ENCODE measurements around the gene GFOD1. TPM values are rescaled to one million over a fixed set of nuclear protein-coding genes. Genes with fewer than 3 reads are reported as not detected.
A peak's percentile ranks its signal among the peaks of the same experiment; 100 is the strongest.

Gene GFOD1
- total and polyA plus RNA-seq, 7 experiments from 2014 or later, result 0.24 to 10.8 (median 1.4) TPM; not detected in 1

DNA sequence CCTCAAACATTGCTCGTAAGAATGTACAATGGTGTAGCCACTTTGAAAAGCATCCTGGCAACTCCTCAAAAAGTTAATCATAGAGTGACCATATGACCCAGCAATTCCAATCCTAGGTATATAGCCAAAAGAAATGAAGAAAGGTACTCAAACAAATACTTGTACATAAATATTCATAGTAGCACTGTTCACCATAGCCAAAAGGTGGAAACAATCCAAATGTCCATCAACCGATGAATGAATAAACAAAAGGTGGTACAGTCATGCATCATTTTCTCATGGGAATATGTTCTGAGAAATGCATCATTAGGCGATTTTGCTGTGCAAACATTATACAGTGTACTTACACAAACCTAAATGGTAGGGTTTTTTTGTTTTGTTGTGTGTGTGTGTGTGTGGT lies 84.7 kb downstream of the GFOD1 start:
- no peak overlapping the region for H3K4me3 ChIP-seq (ENCODE audit: low read length)
- no peak overlapping the region for H3K4me3 Mint-ChIP-seq
- DNase-seq (no peak), ATAC-seq (no peak)
- intact Hi-C loops (cut with micrococcal nuclease), result no loop called here
- H3K27ac ChIP-seq (ENCODE audit: low read depth, low read length), result no peak overlapping the region
- CTCF ChIA-PET, result no interaction called here
- peaks cover 0 to 2% (median 0%) of the 10 kb centered on the region in 11 donors for H3K9me3 Mint-ChIP-seq
- H3K36me3 ChIP-seq (ENCODE audit: control insufficient read depth in 2 of 3, insufficient read depth in 3 of 3, low read length in 3 of 3), result no peaks in the 10 kb centered on the region
- H3K4me1 ChIP-seq (ENCODE audit: control insufficient read depth in 2 of 2, insufficient read depth in 2 of 2, low read length in 2 of 2), result no peaks in the 10 kb centered on the region
- H3K27me3 Mint-ChIP-seq, result no peaks in the 10 kb centered on the region
- H3K36me3 Mint-ChIP-seq, result no peaks in the 10 kb centered on the region
- no peaks in the 10 kb centered on the region for H3K9me3 ChIP-seq (ENCODE audit: control insufficient read depth in 2 of 3, low read length in 3 of 3)
- H3K27me3 ChIP-seq (ENCODE audit: control insufficient read depth in 2 of 2, insufficient read depth in 2 of 2, low read length in 2 of 2), result no peaks in the 10 kb centered on the region
- POLR2A ChIA-PET, result no interaction called here
- H3K4me1 Mint-ChIP-seq, result peaks cover 0 to 16% (median 0%) of the 10 kb centered on the region in 7 donors
- H3K27ac Mint-ChIP-seq, result no peak overlapping the region

DNA sequence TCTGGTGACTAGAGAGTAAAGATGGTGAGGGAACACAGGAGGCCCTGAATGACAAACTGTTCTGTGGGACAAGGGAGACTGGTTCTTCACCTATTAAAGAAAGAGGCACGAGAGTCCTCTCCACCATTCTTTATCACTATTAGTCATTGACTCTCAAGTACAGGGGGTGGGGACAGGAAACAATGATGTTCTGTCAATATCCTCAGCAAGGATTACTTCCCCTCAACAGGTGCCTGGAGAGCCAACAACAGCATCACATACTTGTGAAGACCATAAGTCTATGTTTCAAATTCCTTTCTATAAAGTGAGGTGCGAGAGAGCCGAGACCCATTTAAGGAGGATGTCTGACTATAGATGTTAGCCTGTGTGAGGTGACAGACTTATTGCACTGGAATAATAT lies 86.6 kb downstream of the GFOD1 start:
- H3K4me3 Mint-ChIP-seq, result no peak overlapping the region
- H3K27me3 ChIP-seq (ENCODE audit: control insufficient read depth in 2 of 2, insufficient read depth in 2 of 2, low read length in 2 of 2), result no peaks in the 10 kb centered on the region
- DNase-seq, result no peak
- H3K9me3 Mint-ChIP-seq, result peaks cover 0 to 2% (median 0%) of the 10 kb centered on the region in 11 donors
- H3K4me1 ChIP-seq (ENCODE audit: control insufficient read depth in 2 of 2, insufficient read depth in 2 of 2, low read length in 2 of 2), result no peaks in the 10 kb centered on the region
- CTCF ChIA-PET, result interaction anchor here (0.6 kb wide), 1 partner anchor 63 kb away, joined by 4 read pairs; no protein-coding TSS in a partner anchor
- H3K9me3 ChIP-seq (ENCODE audit: control insufficient read depth in 2 of 3, low read length in 3 of 3), result no peaks in the 10 kb centered on the region
- H3K36me3 ChIP-seq (ENCODE audit: control insufficient read depth in 2 of 3, insufficient read depth in 3 of 3, low read length in 3 of 3), result no peaks in the 10 kb centered on the region
- no peaks in the 10 kb centered on the region for H3K27me3 Mint-ChIP-seq
- ATAC-seq, result no peak
- no peaks in the 10 kb centered on the region for H3K36me3 Mint-ChIP-seq
- H3K27ac Mint-ChIP-seq, result no peak overlapping the region
- POLR2A ChIA-PET, result no interaction called here
- intact Hi-C loops (cut with micrococcal nuclease), result no loop called here
- H3K27ac ChIP-seq (ENCODE audit: low read depth, low read length), result no peak overlapping the region
- H3K4me3 ChIP-seq (ENCODE audit: low read length), result no peak overlapping the region
- H3K4me1 Mint-ChIP-seq, result peaks cover 0 to 14% (median 0%) of the 10 kb centered on the region in 7 donors

- intact Hi-C loops (cut with micrococcal nuclease), result no loop called here
- no peaks in the 10 kb centered on the region for H3K36me3 ChIP-seq (ENCODE audit: control insufficient read depth in 2 of 3, insufficient read depth in 3 of 3, low read length in 3 of 3)
- H3K27ac ChIP-seq (ENCODE audit: low read depth, low read length), result no peak overlapping the region
- H3K27me3 Mint-ChIP-seq, result no peaks in the 10 kb centered on the region
- no peak overlapping the region for H3K4me3 Mint-ChIP-seq
- ChIA-PET POLR2A (no interaction called here), CTCF (no interaction called here)
- peaks cover 0 to 14% (median 0%) of the 10 kb centered on the region in 7 donors for H3K4me1 Mint-ChIP-seq
- DNase-seq, result no peak
- H3K9me3 Mint-ChIP-seq, result peaks cover 0 to 2% (median 0%) of the 10 kb centered on the region in 11 donors
- H3K4me1 ChIP-seq (ENCODE audit: control insufficient read depth in 2 of 2, insufficient read depth in 2 of 2, low read length in 2 of 2), result no peaks in the 10 kb centered on the region
- ATAC-seq, result no peak
- no peaks in the 10 kb centered on the region for H3K36me3 Mint-ChIP-seq
- no peak overlapping the region for H3K27ac Mint-ChIP-seq
- no peaks in the 10 kb centered on the region for H3K27me3 ChIP-seq (ENCODE audit: control insufficient read depth in 2 of 2, insufficient read depth in 2 of 2, low read length in 2 of 2)
- H3K4me3 ChIP-seq (ENCODE audit: low read length), result no peak overlapping the region
- H3K9me3 ChIP-seq (ENCODE audit: control insufficient read depth in 2 of 3, low read length in 3 of 3), result no peaks in the 10 kb centered on the region
These were observed 88.9 kb downstream of the GFOD1 start for GRCh38 chr6:13398421-13398994.

DNA sequence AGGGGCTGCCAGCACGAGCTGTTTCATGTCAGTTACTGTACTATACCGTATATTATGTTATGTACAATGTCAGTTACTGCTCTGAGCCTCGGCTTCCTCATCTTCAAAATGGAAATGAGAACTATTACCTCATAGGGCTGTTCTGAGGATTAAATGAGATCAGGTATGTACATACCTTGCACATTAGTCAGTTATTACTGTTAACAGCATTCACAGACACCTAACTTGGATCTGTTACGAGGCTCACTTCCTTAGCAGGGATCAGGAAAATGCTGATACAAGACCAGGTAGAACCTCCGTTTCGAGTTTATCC lies 89.4 kb downstream of the GFOD1 start:
- Mint-ChIP-seq H3K4me3 (no peak overlapping the region), H3K36me3 (no peaks in the 10 kb centered on the region), H3K27me3 (no peaks in the 10 kb centered on the region), H3K27ac (no peak overlapping the region), H3K4me1 (peaks cover 0 to 14% (median 0%) of the 10 kb centered on the region in 7 donors), H3K9me3 (peaks cover 0 to 2% (median 0%) of the 10 kb centered on the region in 11 donors)
- DNase-seq (no peak), ATAC-seq (no peak)
- no peak overlapping the region for H3K27ac ChIP-seq (ENCODE audit: low read depth, low read length)
- CTCF ChIA-PET, result no interaction called here
- H3K4me3 ChIP-seq (ENCODE audit: low read length), result no peak overlapping the region
- intact Hi-C loops (cut with micrococcal nuclease), result no loop called here
- POLR2A ChIA-PET, result no interaction called here
- H3K36me3 ChIP-seq (ENCODE audit: control insufficient read depth in 2 of 3, insufficient read depth in 3 of 3, low read length in 3 of 3), result no peaks in the 10 kb centered on the region
- no peaks in the 10 kb centered on the region for H3K4me1 ChIP-seq (ENCODE audit: control insufficient read depth in 2 of 2, insufficient read depth in 2 of 2, low read length in 2 of 2)
- H3K27me3 ChIP-seq (ENCODE audit: control insufficient read depth in 2 of 2, insufficient read depth in 2 of 2, low read length in 2 of 2), result no peaks in the 10 kb centered on the region
- no peaks in the 10 kb centered on the region for H3K9me3 ChIP-seq (ENCODE audit: control insufficient read depth in 2 of 3, low read length in 3 of 3)

DNA sequence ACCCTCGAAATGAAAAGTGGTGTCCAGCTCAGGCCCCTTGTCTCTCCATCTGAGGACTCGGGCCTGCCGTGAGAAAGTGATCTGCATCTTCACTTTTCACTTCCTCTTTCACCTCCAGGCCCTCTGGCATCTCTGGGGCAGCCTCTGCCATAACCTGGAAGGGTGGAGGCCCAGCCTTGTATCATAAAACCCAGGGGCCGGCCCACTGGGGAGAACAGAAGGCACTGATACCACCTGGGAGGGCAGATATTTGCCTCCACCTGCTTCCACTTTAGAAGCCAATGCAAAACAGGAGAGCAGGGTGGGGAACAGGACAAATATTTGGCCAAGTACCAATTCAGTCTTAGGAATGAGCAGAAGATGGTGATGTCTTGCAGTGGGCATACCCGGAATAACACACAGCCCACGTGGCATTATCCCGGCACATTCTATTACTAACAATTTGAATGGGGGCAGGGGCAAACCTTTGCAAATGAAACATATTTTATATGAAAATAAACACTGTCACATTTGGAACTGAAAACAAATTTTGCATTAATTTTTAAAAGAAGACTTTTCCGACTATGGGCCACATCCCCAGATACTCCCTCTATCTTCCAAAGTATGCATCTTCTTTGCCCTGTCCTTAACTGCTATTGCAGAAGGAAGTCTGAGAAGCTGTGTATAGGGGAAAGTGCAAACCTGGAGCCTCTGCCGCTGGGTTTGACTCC lies 89.9 kb downstream of the GFOD1 start:
- Histone ChIP-seq H3K36me3 (ENCODE audit: control insufficient read depth in 2 of 3, insufficient read depth in 3 of 3, low read length in 3 of 3) (no peaks in the 10 kb centered on the region), H3K27ac (ENCODE audit: low read depth, low read length) (no peak overlapping the region), H3K4me3 (ENCODE audit: low read length) (no peak overlapping the region), H3K4me1 (ENCODE audit: control insufficient read depth in 2 of 2, insufficient read depth in 2 of 2, low read length in 2 of 2) (no peaks in the 10 kb centered on the region), H3K9me3 (ENCODE audit: control insufficient read depth in 2 of 3, low read length in 3 of 3) (no peaks in the 10 kb centered on the region), H3K27me3 (ENCODE audit: control insufficient read depth in 2 of 2, insufficient read depth in 2 of 2, low read length in 2 of 2) (no peaks in the 10 kb centered on the region)
- Mint-ChIP-seq H3K27ac (peak overlapping the region in 1 of 9 donors; percentile 28), H3K4me1 (peaks cover 0 to 14% (median 0%) of the 10 kb centered on the region in 7 donors), H3K36me3 (no peaks in the 10 kb centered on the region), H3K27me3 (no peaks in the 10 kb centered on the region), H3K9me3 (peaks cover 0 to 2% (median 0%) of the 10 kb centered on the region in 11 donors), H3K4me3 (no peak overlapping the region)
- intact Hi-C loops (cut with micrococcal nuclease), result no loop called here
- POLR2A ChIA-PET, result no interaction called here
- DNase-seq, result no peak
- CTCF ChIA-PET, result no interaction called here
- ATAC-seq, result peak; percentile 51

- POLR2A ChIA-PET, result no interaction called here
- no peaks in the 10 kb centered on the region for H3K36me3 Mint-ChIP-seq
- DNase-seq (no peak), ATAC-seq (no peak)
- H3K4me3 Mint-ChIP-seq, result no peak overlapping the region
- H3K9me3 Mint-ChIP-seq, result peaks cover 0 to 2% (median 0%) of the 10 kb centered on the region in 11 donors
- Histone ChIP-seq H3K36me3 (ENCODE audit: control insufficient read depth in 2 of 3, insufficient read depth in 3 of 3, low read length in 3 of 3) (no peaks in the 10 kb centered on the region), H3K27ac (ENCODE audit: low read depth, low read length) (no peak overlapping the region), H3K4me1 (ENCODE audit: control insufficient read depth in 2 of 2, insufficient read depth in 2 of 2, low read length in 2 of 2) (no peaks in the 10 kb centered on the region), H3K9me3 (ENCODE audit: control insufficient read depth in 2 of 3, low read length in 3 of 3) (no peaks in the 10 kb centered on the region), H3K4me3 (ENCODE audit: low read length) (no peak overlapping the region), H3K27me3 (ENCODE audit: control insufficient read depth in 2 of 2, insufficient read depth in 2 of 2, low read length in 2 of 2) (no peaks in the 10 kb centered on the region)
- no peaks in the 10 kb centered on the region for H3K27me3 Mint-ChIP-seq
- CTCF ChIA-PET, result no interaction called here
- intact Hi-C loops (cut with micrococcal nuclease), result no loop called here
- peaks cover 0 to 13% (median 0%) of the 10 kb centered on the region in 7 donors for H3K4me1 Mint-ChIP-seq
- H3K27ac Mint-ChIP-seq, result peak overlapping the region in 1 of 9 donors; percentile 19
These were observed 91.1 kb downstream of the GFOD1 start for GRCh38 chr6:13396241-13396792.
